H9 (cell line): ENCODE measurements around the gene KRT86. TPM values are rescaled to one million over a fixed set of nuclear protein-coding genes. Genes with fewer than 3 reads are reported as not detected.

Source experiments
- DNase-seq: peaks from one replicate; pipeline ENCODE4 v3.0.0-alpha.2; 2017
- H2AFZ ChIP-seq: one replicate; pipeline ENCODE4 v1.6.1; 2013; ENCODE audit warnings: mild to moderate bottlenecking, low read length, control low read depth, moderate library complexity
- H2AK5ac ChIP-seq: 2 replicates; pipeline ENCODE4 v1.6.1; 2013; ENCODE audit warnings: low read length, control low read depth, mixed read lengths; ENCODE audit not compliant: insufficient read length
- H2BK120ac ChIP-seq: one replicate; pipeline ENCODE4 v1.6.1; 2013; ENCODE audit warnings: low read depth, mild to moderate bottlenecking, low read length, control low read depth, inconsistent platforms; ENCODE audit not compliant: poor library complexity, severe bottlenecking
- H2BK12ac ChIP-seq: 2 replicates; pipeline ENCODE4 v1.6.1; 2013; ENCODE audit warnings: low read length, control low read depth, mixed read lengths, low read depth; ENCODE audit not compliant: insufficient read length
- H2BK15ac ChIP-seq: 2 replicates; pipeline ENCODE4 v1.6.1; 2013; ENCODE audit warnings: low read depth, low read length, control low read depth
- H2BK20ac ChIP-seq: one replicate; pipeline ENCODE4 v1.6.1; 2013; ENCODE audit warnings: low read depth, mild to moderate bottlenecking, low read length, control low read depth, inconsistent platforms; ENCODE audit not compliant: poor library complexity, severe bottlenecking
- H2BK5ac ChIP-seq: 2 replicates; pipeline ENCODE4 v1.6.1; 2013; ENCODE audit warnings: low read length, control low read depth, mixed read lengths; ENCODE audit not compliant: insufficient read length
- H3K14ac ChIP-seq: 2 replicates; pipeline ENCODE4 v1.6.1; 2013; ENCODE audit warnings: low read length, control low read depth; ENCODE audit not compliant: insufficient read depth
- H3K18ac ChIP-seq: 2 replicates; pipeline ENCODE4 v1.6.1; 2013; ENCODE audit warnings: low read depth, mild to moderate bottlenecking, mixed read lengths, low read length, control low read depth; ENCODE audit not compliant: insufficient read length
- H3K23ac ChIP-seq: 2 replicates; pipeline ENCODE4 v1.6.1; 2013; ENCODE audit warnings: low read length, control low read depth, mixed read lengths, low read depth; ENCODE audit not compliant: insufficient read length
- H3K23me2 ChIP-seq: 2 replicates; pipeline ENCODE4 v1.6.1; 2013; ENCODE audit warnings: low read depth, mild to moderate bottlenecking, mixed read lengths, low read length, control low read depth; ENCODE audit not compliant: insufficient read length, poor library complexity, severe bottlenecking
- H3K27ac ChIP-seq: 2 replicates; pipeline ENCODE4 v1.5.1; 2013; ENCODE audit warnings: low read length, control low read depth, mixed read lengths, low read depth; ENCODE audit not compliant: insufficient read length
- H3K27me3 ChIP-seq: 2 replicates; pipeline ENCODE4 v1.6.1; 2013; ENCODE audit warnings: low read length, control low read depth, inconsistent platforms; ENCODE audit not compliant: insufficient read depth
- H3K4ac ChIP-seq: 2 replicates; pipeline ENCODE4 v1.6.1; 2013; ENCODE audit warnings: low read depth, mild to moderate bottlenecking, control low read depth, inconsistent platforms, low read length, moderate library complexity
- H3K4me1 ChIP-seq: 2 replicates; pipeline ENCODE4 v1.6.1; 2013; ENCODE audit warnings: low read length, control low read depth, inconsistent platforms; ENCODE audit not compliant: insufficient read depth
- H3K4me2 ChIP-seq: 2 replicates; pipeline ENCODE4 v1.6.1; 2013; ENCODE audit warnings: low read length, control low read depth, mixed read lengths; ENCODE audit not compliant: insufficient read length, insufficient read depth
- H3K56ac ChIP-seq: 2 replicates; pipeline ENCODE4 v1.6.1; 2013; ENCODE audit warnings: low read depth, mild to moderate bottlenecking, mixed read lengths, low read length, control low read depth; ENCODE audit not compliant: insufficient read length
- H3K79me1 ChIP-seq: 2 replicates; pipeline ENCODE4 v1.6.1; 2013; ENCODE audit warnings: low read depth, mild to moderate bottlenecking, moderate library complexity, low read length, control low read depth, inconsistent platforms; ENCODE audit not compliant: insufficient read depth, poor library complexity, severe bottlenecking
- H3K79me2 ChIP-seq: 2 replicates; pipeline ENCODE4 v1.6.1; 2013; ENCODE audit warnings: low read length, control low read depth, inconsistent platforms; ENCODE audit not compliant: insufficient read depth
- H3K9ac ChIP-seq: 2 replicates; pipeline ENCODE4 v1.6.1; 2013; ENCODE audit warnings: low read length, control low read depth, mixed read lengths; ENCODE audit not compliant: insufficient read length; ENCODE audit errors: extremely low read depth
- H3K9me3 ChIP-seq: one replicate; pipeline ENCODE4 v1.6.1; 2013; ENCODE audit warnings: low read depth, low read length, inconsistent platforms; ENCODE audit not compliant: control insufficient read depth
- H3T11ph ChIP-seq: one replicate; pipeline ENCODE4 v1.6.1; 2013; ENCODE audit warnings: mild to moderate bottlenecking, low read length, control low read depth, inconsistent platforms
- H4K20me1 ChIP-seq: one replicate; pipeline ENCODE4 v1.6.1; 2013; ENCODE audit not compliant: control insufficient read depth, insufficient read length, insufficient read depth
- H4K5ac ChIP-seq: 2 replicates; pipeline ENCODE4 v1.6.1; 2013; ENCODE audit warnings: low read depth, mild to moderate bottlenecking, mixed read lengths, low read length, control low read depth; ENCODE audit not compliant: insufficient read length
- H4K8ac ChIP-seq: replicated peaks from 2 replicates; pipeline ENCODE4 v1.6.1; 2013; ENCODE audit warnings: low read length, control low read depth, mixed read lengths, low read depth; ENCODE audit not compliant: insufficient read length
- H4K91ac ChIP-seq: 2 replicates; pipeline ENCODE4 v1.6.1; 2013; ENCODE audit warnings: low read depth, mild to moderate bottlenecking, moderate library complexity, mixed read lengths, low read length, control low read depth; ENCODE audit not compliant: insufficient read length
- H3K27ac Mint-ChIP-seq, 3 experiments: 2 replicates in 2 of 3; 3 replicates in 1 of 3; pipeline ENCODE4 v1.8.0; 2020 to 2021; ENCODE audit warnings: mixed read lengths in 3 of 3, mild to moderate bottlenecking in 1 of 3, moderate library complexity in 1 of 3
- H3K27me3 Mint-ChIP-seq: 2 replicates; pipeline ENCODE4 v1.8.0; 2021; ENCODE audit warnings: low read depth, mild to moderate bottlenecking, moderate library complexity, mixed read lengths
- H3K36me3 Mint-ChIP-seq, 3 experiments: 2 replicates in 2 of 3; 3 replicates in 1 of 3; pipeline ENCODE4 v1.8.0; 2020 to 2021; ENCODE audit warnings: low read depth in 3 of 3, mixed read lengths in 3 of 3; ENCODE audit not compliant: insufficient read depth in 1 of 3
- H3K4me1 Mint-ChIP-seq, 2 experiments: 2 replicates each; pipeline ENCODE4 v1.8.0; 2020; ENCODE audit warnings: mixed read lengths in 2 of 2
- H3K4me3 Mint-ChIP-seq, 2 experiments: 2 replicates in 1 of 2; 3 replicates in 1 of 2; pipeline ENCODE4 v1.8.0; 2020 to 2021; ENCODE audit warnings: mild to moderate bottlenecking in 2 of 2, mixed read lengths in 2 of 2, moderate library complexity in 1 of 2
- H3K9me3 Mint-ChIP-seq, 2 experiments: 2 replicates in 1 of 2; 3 replicates in 1 of 2; pipeline ENCODE4 v1.8.0; 2020; ENCODE audit warnings: mild to moderate bottlenecking in 2 of 2, mixed read lengths in 2 of 2, moderate library complexity in 1 of 2
- WGBS: extraction: QIAGEN DNeasy Blood & Tissue Kit; methylation state at CpG from one replicate; pipeline ENCODE4 v1.1.7; 2013; ENCODE audit warnings: missing lambda C conversion rate, low lambda C conversion rate, mixed read lengths; ENCODE audit not compliant: insufficient read length; ENCODE audit errors: extremely low coverage; 5-methylcytosine and 5-hydroxymethylcytosine counted together
- total RNA-seq: library from RNA; stranded (reverse); gene quantifications from 2 replicates; pipeline ENCODE4 v1.2.1, GENCODE V29; 2021
- TF ChIP-seq, protein P1 (sequence below): fragments of 200-600 bp; sonication (generic); conservative IDR thresholded peaks from 3 replicates; pipeline ENCODE4 v1.8.0; 2021; ENCODE audit warnings: antibody characterized with exemption, mild to moderate bottlenecking

Gene KRT86
- total RNA-seq, 1 experiment from 2014 or later = not detected

DNA sequence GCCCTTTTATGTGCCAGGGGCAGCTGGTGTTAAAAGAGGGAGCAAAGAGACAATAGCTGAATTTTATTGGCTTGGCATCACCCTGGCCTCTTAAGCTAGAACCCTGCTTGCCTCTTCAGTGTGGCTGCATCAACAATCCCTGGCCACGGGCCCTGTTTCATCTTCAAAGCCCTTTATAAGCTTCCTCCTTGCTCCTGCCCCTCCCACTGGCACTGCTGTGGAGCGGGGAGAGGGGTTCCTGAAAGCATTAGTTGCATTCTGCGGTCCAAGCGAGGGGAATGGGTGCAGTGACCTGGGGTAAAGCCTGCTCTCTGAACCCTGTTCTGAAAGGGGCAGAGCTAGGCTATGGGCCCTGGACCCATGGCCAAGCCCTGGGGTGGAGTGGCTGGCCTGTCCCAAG lies 47.0 kb downstream of the KRT86 start:
- no peak overlapping the region for H3K4me2 ChIP-seq
- no peak overlapping the region for H3K23ac ChIP-seq
- H3K27me3 ChIP-seq = no peaks in the 10 kb centered on the region
- H4K91ac ChIP-seq = no peak overlapping the region
- no peaks in the 10 kb centered on the region for H3K9me3 Mint-ChIP-seq
- H3K14ac ChIP-seq = no peak overlapping the region
- no peak overlapping the region for H2BK12ac ChIP-seq
- H3T11ph ChIP-seq = no peak overlapping the region
- H3K56ac ChIP-seq = no peak overlapping the region
- no peak for DNase-seq
- H3K27me3 Mint-ChIP-seq = peaks cover 38% of the 10 kb centered on the region
- no peak overlapping the region for H3K18ac ChIP-seq
- H2BK5ac ChIP-seq = no peak overlapping the region
- H3K4me3 Mint-ChIP-seq = no peak overlapping the region
- H2AK5ac ChIP-seq = no peak overlapping the region
- H3K79me2 ChIP-seq = no peaks in the 10 kb centered on the region
- H2BK120ac ChIP-seq = no peak overlapping the region
- WGBS = no CpG with 5 or more reads among the region's 4 CpGs
- H3K9ac ChIP-seq = no peak overlapping the region
- no peak overlapping the region for H4K8ac ChIP-seq
- H2BK15ac ChIP-seq = no peak overlapping the region
- no peak overlapping the region for H4K5ac ChIP-seq
- H3K9me3 ChIP-seq = no peaks in the 10 kb centered on the region
- H3K4me1 Mint-ChIP-seq = 0 out of 4 replicates have a peak, but pooled peaks cover 0 to 2% of the 10 kb centered on the region in 2 experiments
- TF ChIP-seq, protein P1, sequence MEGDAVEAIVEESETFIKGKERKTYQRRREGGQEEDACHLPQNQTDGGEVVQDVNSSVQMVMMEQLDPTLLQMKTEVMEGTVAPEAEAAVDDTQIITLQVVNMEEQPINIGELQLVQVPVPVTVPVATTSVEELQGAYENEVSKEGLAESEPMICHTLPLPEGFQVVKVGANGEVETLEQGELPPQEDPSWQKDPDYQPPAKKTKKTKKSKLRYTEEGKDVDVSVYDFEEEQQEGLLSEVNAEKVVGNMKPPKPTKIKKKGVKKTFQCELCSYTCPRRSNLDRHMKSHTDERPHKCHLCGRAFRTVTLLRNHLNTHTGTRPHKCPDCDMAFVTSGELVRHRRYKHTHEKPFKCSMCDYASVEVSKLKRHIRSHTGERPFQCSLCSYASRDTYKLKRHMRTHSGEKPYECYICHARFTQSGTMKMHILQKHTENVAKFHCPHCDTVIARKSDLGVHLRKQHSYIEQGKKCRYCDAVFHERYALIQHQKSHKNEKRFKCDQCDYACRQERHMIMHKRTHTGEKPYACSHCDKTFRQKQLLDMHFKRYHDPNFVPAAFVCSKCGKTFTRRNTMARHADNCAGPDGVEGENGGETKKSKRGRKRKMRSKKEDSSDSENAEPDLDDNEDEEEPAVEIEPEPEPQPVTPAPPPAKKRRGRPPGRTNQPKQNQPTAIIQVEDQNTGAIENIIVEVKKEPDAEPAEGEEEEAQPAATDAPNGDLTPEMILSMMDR = no peak
- no peak overlapping the region for H2AFZ ChIP-seq
- H3K36me3 Mint-ChIP-seq = no peaks in the 10 kb centered on the region
- H3K27ac ChIP-seq = no peak overlapping the region
- no peak overlapping the region for H3K4ac ChIP-seq
- no peak overlapping the region for H3K27ac Mint-ChIP-seq
- H2BK20ac ChIP-seq = no peak overlapping the region
- no peaks in the 10 kb centered on the region for H4K20me1 ChIP-seq
- H3K23me2 ChIP-seq = no peaks in the 10 kb centered on the region
- no peaks in the 10 kb centered on the region for H3K79me1 ChIP-seq
- H3K4me1 ChIP-seq = no peaks in the 10 kb centered on the region
